GM20000 (cell line): ENCODE results near the gene TRMO.

ENCODE experiments used
- DNase-seq: peaks from one replicate; pipeline ENCODE4 v3.0.0; 2012; ENCODE audit warnings: low spot score
- CTCF ChIP-seq: IDR thresholded peaks from 2 replicates; pipeline ENCODE4 v1.5.1; 2012; ENCODE audit warnings: mild to moderate bottlenecking, control low read depth; ENCODE audit errors: extremely low read depth, missing control alignments

The TRMO gene

GRCh38 chr9:97935276-97935675, 13.0 kb upstream of the TRMO start:
- TF ChIP-seq CTCF = no peak
- DNase-seq = no peak

GRCh38 chr9:97934321-97935115, 12.2 kb upstream of the TRMO start:
- no peak for DNase-seq

GRCh38 chr9:97933297-97933998, 11.1 kb upstream of the TRMO start:
- no peak for TF ChIP-seq CTCF
- DNase-seq = no peak

More at GRCh38 chr9:97934321-97935115, 12.2 kb upstream of the TRMO start:
- no peak for TF ChIP-seq CTCF

- DNase-seq = no peak
- TF ChIP-seq CTCF = no peak
These were observed 8.7 kb upstream of the TRMO start for GRCh38 chr9:97930972-97931371.

- no peak for TF ChIP-seq CTCF
- DNase-seq = no peak
These were observed 6.8 kb upstream of the TRMO start for GRCh38 chr9:97928986-97929604.

- no peak for DNase-seq
- TF ChIP-seq CTCF = no peak
These were observed 3.4 kb upstream of the TRMO start for GRCh38 chr9:97925497-97926334.
